Suppressor macrophage treated with lipopolysaccharide for 1 hour (primary cell): ENCODE results near the gene PGLYRP2.
A peak's percentile ranks its signal among the peaks of the same experiment; 100 is the strongest.
"Not testable (repeated sequence)": the region's sequence is repeated elsewhere in the genome, so short reads cannot be mapped to it uniquely, and the experiment has no call there.

Experiments
- DNase-seq, 3 donors: peaks; one replicate each; pipeline ENCODE4 v3.0.0-alpha.2; 2020 to 2022

PGLYRP2 gene

GRCh38 chr19:15485768-15486167, 6.5 kb upstream of the PGLYRP2 start:
- DNase-seq: not testable (repeated sequence)

GRCh38 chr19:15480996-15481395, 1.7 kb upstream of the PGLYRP2 start:
- DNase-seq: peak in 1 of 3 donors; percentile 11

GRCh38 chr19:15476325-15476724, 3.0 kb downstream of the PGLYRP2 start:
- DNase-seq: no peak

- DNase-seq: no peak
Measured at GRCh38 chr19:15475611-15476010, 3.7 kb downstream of the PGLYRP2 start.

- DNase-seq: peak in 1 of 3 donors; percentile 0
Measured at GRCh38 chr19:15475169-15475568, 4.1 kb downstream of the PGLYRP2 start.

GRCh38 chr19:15473821-15474220, 5.5 kb downstream of the PGLYRP2 start:
- not testable (repeated sequence) for DNase-seq

GRCh38 chr19:15471639-15472101, 7.6 kb downstream of the PGLYRP2 start:
- peak in 1 of 3 donors; percentile 15 for DNase-seq

- DNase-seq: peak; percentile 36 to 48 (median 44)
Measured at GRCh38 chr19:15469513-15470297, 9.6 kb downstream of the PGLYRP2 start.

- no peak for DNase-seq
Measured at GRCh38 chr19:15468675-15469512, 10.4 kb downstream of the PGLYRP2 start.

- DNase-seq: no peak
Measured at GRCh38 chr19:15467734-15468214, 11.5 kb downstream of the PGLYRP2 start.

GRCh38 chr19:15466851-15467733, 12.2 kb downstream of the PGLYRP2 start:
- peak in 2 of 3 donors; percentile 19 to 34 for DNase-seq

- DNase-seq: no peak
Measured at GRCh38 chr19:15464394-15465385, 14.6 kb downstream of the PGLYRP2 start, which contains the start of gene RASAL3. Gene RASAL3 (minus strand): TSS chr19:15464544. CDS start chr19:15464358, 186 bp downstream.

GRCh38 chr19:15463861-15464371, 15.4 kb downstream of the PGLYRP2 start:
- peak; percentile 20 to 34 (median 24) for DNase-seq

- DNase-seq: no peak
Measured at GRCh38 chr19:15461694-15462093, 17.6 kb downstream of the PGLYRP2 start.

- no peak for DNase-seq
Measured at GRCh38 chr19:15457701-15458484, 21.4 kb downstream of the PGLYRP2 start.

GRCh38 chr19:15456871-15457700, 22.2 kb downstream of the PGLYRP2 start:
- DNase-seq: no peak

- no peak for DNase-seq
Measured at GRCh38 chr19:15456441-15456840, 22.9 kb downstream of the PGLYRP2 start.

- DNase-seq: no peak
Measured at GRCh38 chr19:15455996-15456395, 23.3 kb downstream of the PGLYRP2 start.
